HepG2 (cell line): Measurements from ENCODE around the gene NEK11. TPM values are rescaled to one million over a fixed set of nuclear protein-coding genes. Genes with fewer than 3 reads are reported as not detected.
A peak's percentile ranks its signal among the peaks of the same experiment; 100 is the strongest.

Experiments
- ATAC-seq: fragments of 200-7000 bp; cut with Tn5 transposase; 3 replicates; pipeline ENCODE4 v1.9.1; 2020; ENCODE audit warnings: mild to moderate bottlenecking, moderate library complexity
- Bru-seq: library from RNA; stranded (reverse); fragments of 400-500 nt; gene quantifications from one replicate; lab custom pipeline; 2021; lab: Mats Ljungman, UMichigan
- BruChase-seq, 2 experiments: library from RNA; stranded (reverse); fragments of 400-500 nt; gene quantifications; one replicate each; lab custom pipeline; 2021; lab: Mats Ljungman, UMichigan
- BruUV-seq: library from RNA; stranded (reverse); fragments of 400-500 nt; replicated peaks from 2 replicates; lab custom pipeline; 2021; lab: Mats Ljungman, UMichigan
- CTCF ChIA-PET: fragments of 300-600 bp; formaldehyde crosslinking; extraction: SDS; loops from one replicate; lab custom pipeline; 2021; ENCODE audit warnings: low total read pairs, inconsistent platforms, low intra/inter-chr PET ratio; lab: Yijun Ruan, JAX
- POLR2A ChIA-PET: fragments of 350-600 bp; sonication (Branson Sonifier 250); formaldehyde crosslinking; loops from one replicate; lab custom pipeline; 2020; ENCODE audit warnings: antibody characterized with exemption, inconsistent platforms; lab: Yijun Ruan, JAX
- DNase-seq: peaks from one replicate; pipeline ENCODE4 v3.0.0-alpha.2; 2015; ENCODE audit warnings: low spot score
- FAIRE-seq: peaks from 3 replicates; lab custom pipeline; 2011; peaks lifted over from hg19 to GRCh38; lab: Jason Lieb, UNC
- H2AFZ ChIP-seq: one replicate; pipeline ENCODE4 v1.6.1; 2011; ENCODE audit warnings: low read length, inconsistent platforms
- H3K27ac ChIP-seq: fragments of 300-600 bp; 3 replicates; pipeline ENCODE4 v1.8.0; 2011; ENCODE audit warnings: mixed run types, mild to moderate bottlenecking, mixed read lengths, low read length, inconsistent platforms; ENCODE audit not compliant: insufficient read depth; ENCODE audit errors: extremely low read length
- H3K27me3 ChIP-seq, 2 experiments: fragments of 200-600 bp in 1 of 2; 2 replicates in 1 of 2; 3 replicates in 1 of 2; pipeline versions ENCODE4 v1.6.0 to v1.8.0; 2011; ENCODE audit warnings: low read length in 2 of 2, mild to moderate bottlenecking in 2 of 2, moderate library complexity in 2 of 2, inconsistent platforms in 1 of 2; ENCODE audit not compliant: insufficient read depth in 2 of 2, control insufficient read depth in 1 of 2
- H3K36me3 ChIP-seq, 2 experiments: fragments of 200-600 bp in 1 of 2; replicated peaks in 1 of 2; 2 replicates in 1 of 2; 3 replicates in 1 of 2; pipeline versions ENCODE4 v1.5.1 to v1.8.0; 2011; ENCODE audit warnings: low read length in 2 of 2, inconsistent platforms in 1 of 2; ENCODE audit not compliant: insufficient read depth in 2 of 2, control insufficient read depth in 1 of 2
- H3K4me1 ChIP-seq: 2 replicates; pipeline ENCODE4 v1.5.1; 2012; ENCODE audit warnings: low read length, inconsistent platforms; ENCODE audit not compliant: insufficient read depth
- H3K4me2 ChIP-seq: 2 replicates; pipeline ENCODE4 v1.6.0; 2011; ENCODE audit warnings: low read depth, low read length, inconsistent platforms
- H3K4me3 ChIP-seq, 3 experiments: fragments of 200-600 bp in 1 of 3; sonication (generic), shearing (Covaris generic) in 1 of 3; replicated peaks in 1 of 3; 2 replicates each; pipeline ENCODE4 v1.5.1; 2011 to 2016; ENCODE audit warnings: low read length in 3 of 3, inconsistent platforms in 2 of 3, low read depth in 2 of 3, mild to moderate bottlenecking in 2 of 3, control low read depth in 1 of 3, mixed read lengths in 1 of 3; ENCODE audit not compliant: insufficient read depth in 1 of 3
- H3K79me2 ChIP-seq: one replicate; pipeline ENCODE4 v1.6.1; 2011; ENCODE audit warnings: low read length, inconsistent platforms; ENCODE audit not compliant: insufficient read depth
- H3K9ac ChIP-seq: 2 replicates; pipeline ENCODE4 v1.6.0; 2011; ENCODE audit warnings: mild to moderate bottlenecking, low read depth, low read length, inconsistent platforms; ENCODE audit not compliant: insufficient read depth
- H3K9me3 ChIP-seq: 2 replicates; pipeline ENCODE4 v1.5.1; 2012; ENCODE audit warnings: mild to moderate bottlenecking, low read length
- H4K20me1 ChIP-seq: 2 replicates; pipeline ENCODE4 v1.6.0; 2011; ENCODE audit warnings: inconsistent platforms, mild to moderate bottlenecking, low read length, moderate library complexity; ENCODE audit not compliant: insufficient read depth
- ERF ChIP-seq: IDR thresholded peaks from 2 replicates; pipeline ENCODE4 v1.6.1; 2018; ENCODE audit warnings: missing biosample characterization, missing genetic modification reagents
- UBTF ChIP-seq: sonication (generic); formaldehyde crosslinking; IDR thresholded peaks from 2 replicates; pipeline ENCODE4 v1.4.0; 2020; ENCODE audit warnings: mild to moderate bottlenecking, missing genetic modification reagents
- ZNF350 ChIP-seq: sonication (generic); formaldehyde crosslinking; IDR thresholded peaks from 2 replicates; pipeline ENCODE4 v1.4.0; 2020; ENCODE audit warnings: mild to moderate bottlenecking, low read depth, missing genetic modification reagents, borderline replicate concordance
- ZNF430 ChIP-seq: sonication (generic); formaldehyde crosslinking; IDR thresholded peaks from 2 replicates; pipeline ENCODE4 v1.9.0; 2021; ENCODE audit warnings: mild to moderate bottlenecking, missing genetic modification reagents
- ZNF503 ChIP-seq: sonication (generic); formaldehyde crosslinking; IDR thresholded peaks from 2 replicates; pipeline ENCODE4 v1.4.0; 2020; ENCODE audit warnings: missing genetic modification reagents
- ZNF784 ChIP-seq: sonication (generic); formaldehyde crosslinking; IDR thresholded peaks from 2 replicates; pipeline ENCODE4 v1.5.1; 2020; ENCODE audit warnings: missing genetic modification reagents, mild to moderate bottlenecking, borderline replicate concordance
- WGBS: methylation state at CpG from one replicate; pipeline ENCODE4 v1.1.6; 2017; ENCODE audit warnings: low lambda C conversion rate; 5-methylcytosine and 5-hydroxymethylcytosine counted together
- in situ Hi-C: cut with HindIII; loops from 2 replicates; pipeline ENCODE4 v1.10.0; 2017; ENCODE audit warnings: low pct_unique_long_range_greater_than_20kb; ENCODE audit not compliant: extremely low pct_ligation_motif_present
- intact Hi-C: fragments of 100-400 bp; cut with micrococcal nuclease; formaldehyde crosslinking; loops from one replicate; pipeline ENCODE4 v1.10.0; 2022; ENCODE audit not compliant: unreplicated experiment
- long read RNA-seq, 2 experiments: library from RNA in 1 of 2; library from polyadenylated mRNA in 1 of 2; stranded (forward) in 1 of 2; unstranded in 1 of 2; transcript quantifications; one replicate each; pipeline ENCODE4 v2.0.0, GENCODE V29; 2019 to 2022
- polyA minus RNA-seq, 3 experiments: library from RNA; depleted of rRNA, polyadenylated mRNA; stranded (reverse); fragments of >200 nt; gene quantifications; 2 replicates each; pipeline ENCODE4 v1.2.3, GENCODE V29; 2011; ENCODE audit warnings: low replicate concordance in 1 of 3
- polyA plus RNA-seq, 8 experiments: library from polyadenylated mRNA; depleted of rRNA in 3 of 8; stranded (reverse) in 7 of 8; unstranded in 1 of 8; fragments of >200 nt; fragmentation: Illumina TruSeq in 4 of 8; extraction: Trizol in 4 of 8; gene quantifications; 2 replicates each; pipeline versions ENCODE4 v1.2.1 to v1.2.3, GENCODE V29; 2011 to 2016; ENCODE audit warnings: low read depth in 4 of 8, missing spikeins in 1 of 8, mixed read lengths in 1 of 8; ENCODE audit not compliant: insufficient read depth in 1 of 8
- total RNA-seq, 5 experiments: library from RNA; depleted of rRNA; stranded (reverse); fragments of >200 nt; fragmentation: Illumina TruSeq; extraction: Trizol; gene quantifications; 2 replicates each; pipeline ENCODE4 v1.2.3, GENCODE V29; 2016; ENCODE audit warnings: low read depth in 1 of 5
- TF ChIP-seq, protein P1 (sequence below): IDR thresholded peaks from 2 replicates; pipeline ENCODE4 v1.6.1; 2016; ENCODE audit warnings: mild to moderate bottlenecking, missing biosample characterization, missing genetic modification reagents

Gene NEK11, protein sequence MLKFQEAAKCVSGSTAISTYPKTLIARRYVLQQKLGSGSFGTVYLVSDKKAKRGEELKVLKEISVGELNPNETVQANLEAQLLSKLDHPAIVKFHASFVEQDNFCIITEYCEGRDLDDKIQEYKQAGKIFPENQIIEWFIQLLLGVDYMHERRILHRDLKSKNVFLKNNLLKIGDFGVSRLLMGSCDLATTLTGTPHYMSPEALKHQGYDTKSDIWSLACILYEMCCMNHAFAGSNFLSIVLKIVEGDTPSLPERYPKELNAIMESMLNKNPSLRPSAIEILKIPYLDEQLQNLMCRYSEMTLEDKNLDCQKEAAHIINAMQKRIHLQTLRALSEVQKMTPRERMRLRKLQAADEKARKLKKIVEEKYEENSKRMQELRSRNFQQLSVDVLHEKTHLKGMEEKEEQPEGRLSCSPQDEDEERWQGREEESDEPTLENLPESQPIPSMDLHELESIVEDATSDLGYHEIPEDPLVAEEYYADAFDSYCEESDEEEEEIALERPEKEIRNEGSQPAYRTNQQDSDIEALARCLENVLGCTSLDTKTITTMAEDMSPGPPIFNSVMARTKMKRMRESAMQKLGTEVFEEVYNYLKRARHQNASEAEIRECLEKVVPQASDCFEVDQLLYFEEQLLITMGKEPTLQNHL
- total RNA-seq (2016; rRNA removed; fragmentation: Illumina TruSeq; extraction: Trizol) (2.2 and 2.4 TPM in 2 replicates), polyA plus RNA-seq (2011; rRNA removed) (0.95 and 1.4 TPM in 2 replicates), polyA minus RNA-seq (2011; rRNA and poly(A)+ RNA removed; ENCODE audit: low replicate concordance) (1.4 and 1.7 TPM in 2 replicates), Bru-seq, nascent RNA (percentile 34 among the genes with signal in this experiment), BruChase-seq, experiment 1, labeled RNA remaining after a 6-hour chase (percentile 35 among the genes with signal in this experiment), BruChase-seq, experiment 2, labeled RNA remaining after a 2-hour chase (percentile 38 among the genes with signal in this experiment)
- 1.7 and 3.1 TPM in 2 replicates for total RNA-seq (2016; cell fraction: cytosol; rRNA removed; fragmentation: Illumina TruSeq; extraction: Trizol; ENCODE audit: low read depth)
- total RNA-seq (2016; cell fraction: insoluble cytoplasmic fraction; rRNA removed; fragmentation: Illumina TruSeq; extraction: Trizol) = 2.0 and 2.5 TPM in 2 replicates
- 1.8 and 2.9 TPM in 2 replicates for total RNA-seq (2016; cell fraction: membrane; rRNA removed; fragmentation: Illumina TruSeq; extraction: Trizol)
- total RNA-seq (2016; cell fraction: nucleus; rRNA removed; fragmentation: Illumina TruSeq; extraction: Trizol) = 3.3 and 4.4 TPM in 2 replicates
- 0.50 and 0.69 TPM in 2 replicates for polyA plus RNA-seq (2011; cell fraction: cytosol; rRNA removed)
- 0.72 and 1.5 TPM in 2 replicates for polyA plus RNA-seq (2011; cell fraction: nucleus; rRNA removed)
- 1.4 TPM in 2 replicates for polyA plus RNA-seq (2012)
- polyA plus RNA-seq (2016; cell fraction: cytosol; fragmentation: Illumina TruSeq; extraction: Trizol; ENCODE audit: low read depth) = 0.18 and 0.33 TPM in 2 replicates
- 2.0 and 2.7 TPM in 2 replicates for polyA plus RNA-seq (2016; cell fraction: insoluble cytoplasmic fraction; fragmentation: Illumina TruSeq; extraction: Trizol; ENCODE audit: low read depth)
- 0.45 and 0.68 TPM in 2 replicates for polyA plus RNA-seq (2016; cell fraction: membrane; fragmentation: Illumina TruSeq; extraction: Trizol; ENCODE audit: low read depth)
- polyA plus RNA-seq (2016; cell fraction: nucleus; fragmentation: Illumina TruSeq; extraction: Trizol; ENCODE audit: insufficient read depth, low read depth) = 1.6 and 3.0 TPM in 2 replicates
- polyA minus RNA-seq (2011; cell fraction: cytosol; rRNA and poly(A)+ RNA removed) = 0.49 and 0.97 TPM in 2 replicates
- polyA minus RNA-seq (2011; cell fraction: nucleus; rRNA and poly(A)+ RNA removed) = 5.6 and 8.6 TPM in 2 replicates
- long read RNA-seq, experiment 1, partial matches to known transcripts = 1 of 2 reads
- long read RNA-seq, experiment 1, other reads (novel, unspliced or antisense) = 1 of 2 reads
- long read RNA-seq, experiment 2, partial matches to known transcripts = 0 of 1 reads
- long read RNA-seq, experiment 2, other reads (novel, unspliced or antisense) = 1 of 1 reads

DNA sequence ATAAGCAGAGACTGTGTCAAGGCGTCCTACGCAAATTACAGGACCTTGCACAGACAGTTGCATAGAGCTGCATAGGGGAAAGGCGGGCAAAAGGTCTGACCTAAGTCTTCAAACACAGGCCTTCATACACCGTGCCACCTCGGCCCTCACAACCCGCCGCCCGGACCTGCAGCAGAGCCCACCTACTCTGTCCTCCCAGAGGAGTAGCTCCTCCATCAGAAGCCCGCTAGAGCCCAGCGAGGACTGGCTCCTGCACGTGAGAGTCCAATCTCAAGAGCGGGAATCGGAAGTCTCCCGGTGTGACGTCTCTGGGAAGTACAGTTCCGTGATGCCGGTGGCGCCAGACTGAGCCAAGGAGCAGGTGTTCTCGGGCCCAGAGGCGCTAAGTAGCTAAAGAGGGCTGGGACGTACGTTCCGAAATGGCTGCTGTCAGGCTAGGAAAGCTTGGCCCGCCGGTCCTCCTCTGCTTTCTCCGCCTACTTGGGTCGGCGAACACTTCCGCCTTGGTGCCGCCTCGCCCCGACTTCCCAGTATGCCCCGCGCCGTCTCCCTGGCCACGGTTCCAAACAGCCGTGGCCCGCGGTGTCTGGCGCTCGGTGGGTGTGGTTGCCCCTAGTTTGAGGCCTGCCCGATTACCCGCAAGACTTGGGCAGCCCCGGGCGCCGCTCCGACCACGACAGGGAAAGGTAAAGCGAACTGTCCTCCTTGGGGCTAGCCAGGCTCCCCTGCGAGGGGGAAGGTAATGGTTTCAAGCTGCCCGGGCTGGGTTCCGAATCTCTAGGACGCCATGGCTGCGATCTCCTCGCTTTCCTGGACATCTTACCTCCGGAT is at the start of gene NEK11, which contains the start of gene ASTE1:
NEK11 (plus strand) TSS at position 557 of the 831 bp plus-strand sequence. CDS start 2,832 bp downstream, outside the sequence.
ASTE1 (minus strand) TSS at position 505 of the 831 bp plus-strand sequence. CDS start 1,519 bp downstream, outside the sequence.
- no peaks in the 10 kb centered on the region; a peak in 1 of 5 replicates for H3K36me3 ChIP-seq
- H3K79me2 ChIP-seq = no peaks in the 10 kb centered on the region
- CTCF ChIA-PET = no interaction called here
- peak within 1 kb of the TSS; percentile 67 to 86 (median 81) for H3K4me3 ChIP-seq
- peak within 1 kb of the TSS; percentile 84 for H3K9ac ChIP-seq
- peak within 1 kb of the TSS; percentile 82 for H3K27ac ChIP-seq
- under 1% methylated on average over 22 of the region's 56 CpGs for WGBS
- in situ Hi-C loops = loop anchor here (25.0 kb wide), 2 partner anchors 461 to 986 kb away; no protein-coding TSS in a partner anchor
- peaks cover 20% of the 10 kb centered on the region for H3K4me1 ChIP-seq
- H3K9me3 ChIP-seq = no peaks in the 10 kb centered on the region
- peak; percentile 70 for DNase-seq
- H2AFZ ChIP-seq = peak within 1 kb of the TSS; percentile 97
- peak; percentile 99 for ATAC-seq
- TSS peak; percentile 78 for BruUV-seq
- no peaks in the 10 kb centered on the region for H3K27me3 ChIP-seq
- intact Hi-C loops = no loop called here
- FAIRE-seq = peak; percentile 55
- POLR2A ChIA-PET = interaction anchor here (0.9 to 2.0 kb wide), 5 partner anchors 10 to 1003 kb away, joined by 3 to 14 read pairs (median 3); partner anchors contain the start of genes ATP2C1 and NUDT16
- peak within 1 kb of the TSS; percentile 76 for H3K4me2 ChIP-seq
- H4K20me1 ChIP-seq = no peaks in the 10 kb centered on the region
- TF ChIP-seq ERF (CRISPR knock-in tag) = peak; percentile 80
- TF ChIP-seq, protein P1, sequence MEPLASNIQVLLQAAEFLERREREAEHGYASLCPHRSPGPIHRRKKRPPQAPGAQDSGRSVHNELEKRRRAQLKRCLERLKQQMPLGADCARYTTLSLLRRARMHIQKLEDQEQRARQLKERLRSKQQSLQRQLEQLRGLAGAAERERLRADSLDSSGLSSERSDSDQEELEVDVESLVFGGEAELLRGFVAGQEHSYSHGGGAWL (CRISPR knock-in tag) = peak; percentile 70; the same call in 1 of the 2 replicates
- peak; percentile 69; the same call in 1 of the 2 replicates for TF ChIP-seq ZNF784 (CRISPR knock-in tag)
- peak; percentile 75 for TF ChIP-seq UBTF (CRISPR knock-in tag)
- TF ChIP-seq ZNF503 (CRISPR knock-in tag) = no peak
- 0 out of 2 replicates have a peak, but pooled peaks have one; percentile 47 for TF ChIP-seq ZNF430 (CRISPR knock-in tag)
- TF ChIP-seq ZNF350 (CRISPR knock-in tag) = peak; percentile 92
